Stimulated activated CD4-positive, alpha-beta T cell treated with anti-CD3 and anti-CD28 coated beads, TNF-alpha, amount 100 ng/mL, for 48 hours (primary cell): ENCODE measurements around the gene NUAK2.

Experiments used
- DNase-seq, 3 donors: peaks; one replicate each; pipeline ENCODE4 v3.0.0-alpha.2; 2020; ENCODE audit warnings: low read depth in 3 of 3

The NUAK2 gene

DNA sequence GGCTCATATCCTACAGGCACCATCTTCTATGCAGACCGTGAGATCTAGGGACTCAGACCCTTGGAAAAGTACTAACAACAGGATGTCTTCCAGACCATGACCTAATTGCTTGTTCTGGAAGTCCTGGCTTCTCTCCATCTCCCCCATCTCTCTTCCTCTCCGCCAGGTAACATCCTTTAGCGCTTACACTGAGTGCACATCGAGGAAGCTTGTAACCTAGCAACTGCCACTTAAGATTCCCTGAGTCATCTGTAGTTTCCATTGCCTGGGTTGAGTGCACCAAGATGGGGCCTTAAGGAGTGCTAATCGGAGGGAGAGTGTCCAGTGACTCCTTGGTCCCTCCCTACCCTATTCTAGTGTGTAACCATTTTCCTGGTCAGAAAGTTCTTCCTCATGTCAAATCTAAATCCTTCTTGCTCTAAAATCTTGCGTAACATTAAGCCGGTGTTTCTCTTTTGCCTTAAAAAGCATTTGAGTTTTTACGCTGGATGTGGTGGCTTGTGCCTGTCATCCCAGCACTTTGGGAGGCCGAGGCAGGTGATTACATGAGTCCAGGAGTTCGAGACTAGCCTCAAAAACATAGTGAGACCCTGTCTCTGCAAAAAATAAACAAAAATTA lies 25.5 kb upstream of the NUAK2 start:
- no peak for DNase-seq

DNA sequence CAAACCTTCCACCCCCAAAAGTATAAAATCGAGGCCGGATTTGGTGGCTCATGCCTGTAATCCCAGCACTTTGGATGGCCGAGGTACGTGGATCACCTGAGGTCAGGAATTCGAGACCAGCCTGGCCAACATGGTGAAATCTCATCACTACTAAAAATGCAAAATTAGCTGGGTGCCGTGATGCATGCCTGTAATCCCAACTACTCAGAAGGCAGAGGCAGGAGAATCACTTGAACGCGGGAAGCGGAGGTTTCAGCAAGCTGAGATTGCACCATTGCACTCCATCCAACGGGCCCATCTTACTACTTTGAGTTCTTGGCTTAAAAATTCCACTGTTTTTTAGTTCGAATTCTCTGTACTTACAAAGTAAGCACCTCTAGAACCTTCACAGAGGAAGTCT lies 24.2 kb upstream of the NUAK2 start:
- DNase-seq: no peak

DNA sequence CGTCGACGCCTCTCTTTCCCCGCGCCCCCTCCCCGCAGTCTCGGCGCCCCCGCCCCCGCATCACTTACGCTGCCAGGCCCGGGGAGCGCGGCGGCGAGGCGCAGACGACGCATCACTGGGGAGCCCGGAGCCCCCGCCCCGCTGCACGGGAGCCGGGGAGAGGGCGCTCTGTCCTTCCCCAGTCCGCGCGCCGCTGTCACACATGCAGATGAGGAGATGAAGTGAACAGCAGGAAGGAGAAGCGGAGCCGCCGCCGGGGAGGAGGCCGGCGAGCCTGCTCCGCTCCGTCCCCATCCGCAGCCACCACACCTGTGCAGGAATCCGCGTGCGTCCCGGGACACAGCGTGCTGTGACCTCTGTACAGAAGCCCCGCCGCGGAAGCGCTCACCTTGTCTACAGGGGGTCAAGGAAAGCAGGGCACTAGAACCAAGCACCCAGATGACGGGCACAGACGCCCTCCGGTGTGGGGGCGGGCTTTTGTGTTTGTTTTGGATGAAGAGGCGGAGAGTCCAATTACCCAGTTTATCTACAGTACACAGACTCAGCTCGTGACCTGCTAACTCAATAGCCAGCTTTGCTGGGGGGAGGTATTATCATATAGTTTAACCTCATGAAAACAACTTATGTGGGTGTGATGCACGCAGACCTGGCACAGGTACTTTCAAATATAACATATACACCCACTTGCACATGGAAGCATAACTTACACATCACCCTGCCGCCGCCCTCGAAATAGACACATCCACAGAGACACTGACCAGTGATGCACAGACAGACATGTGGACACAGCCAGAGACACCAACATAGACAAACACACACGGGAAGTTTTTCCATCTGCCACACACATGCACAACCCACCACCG lies 22.8 kb upstream of the NUAK2 start:
- peak in 1 of 3 donors; percentile 26 for DNase-seq

DNA sequence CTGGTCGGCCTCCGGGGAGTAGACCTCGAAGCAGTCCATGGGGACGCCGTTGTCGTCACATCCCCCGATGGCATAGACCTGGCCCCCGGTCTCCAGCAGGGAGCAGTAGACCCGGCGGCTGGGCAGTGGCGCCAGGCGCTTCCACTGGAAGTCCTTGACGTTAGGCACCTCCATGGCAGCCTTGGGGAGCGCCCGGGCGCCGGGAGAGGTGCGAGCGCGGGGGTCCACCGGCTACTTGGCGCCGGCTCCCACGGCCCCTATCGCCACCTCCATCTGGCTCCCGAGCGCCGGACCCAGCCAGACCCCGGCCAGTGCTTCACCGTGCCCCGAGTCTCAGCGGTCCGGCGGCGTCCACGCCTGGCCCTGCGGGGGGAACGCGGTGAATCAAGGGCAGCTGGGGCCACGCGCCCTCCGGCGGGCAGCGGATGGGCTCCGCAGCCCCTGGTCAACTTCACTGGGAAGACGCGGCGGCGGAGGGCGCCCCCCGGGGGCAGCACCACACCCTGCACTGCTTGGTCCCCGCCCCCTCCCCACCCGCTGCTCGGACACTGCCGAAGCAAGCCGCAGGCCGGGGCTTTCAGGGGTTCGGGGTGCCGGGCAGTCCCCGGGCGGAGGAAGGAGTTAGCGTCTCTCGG lies 22.0 kb upstream of the NUAK2 start:
- DNase-seq: no peak

DNA sequence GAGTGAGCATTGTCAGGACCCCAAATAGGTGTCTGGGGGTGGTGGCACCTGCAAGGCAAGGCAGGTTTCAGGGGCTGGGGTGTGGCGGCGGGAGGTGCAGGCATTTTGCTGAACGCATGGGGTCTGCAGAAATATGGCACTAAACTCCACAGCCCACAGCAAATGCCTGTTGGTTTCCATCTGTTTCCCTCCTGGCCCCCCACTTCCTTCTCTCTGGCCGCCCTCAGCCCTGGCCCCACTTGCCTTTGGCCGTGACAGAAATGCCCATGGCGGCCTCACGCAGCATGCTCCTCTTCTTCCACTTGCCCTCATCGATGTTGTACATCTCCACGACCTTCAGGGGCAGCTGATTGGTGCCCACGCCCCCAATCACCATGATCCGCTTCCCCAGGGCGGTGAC lies 21.4 kb upstream of the NUAK2 start:
- no peak for DNase-seq

DNA sequence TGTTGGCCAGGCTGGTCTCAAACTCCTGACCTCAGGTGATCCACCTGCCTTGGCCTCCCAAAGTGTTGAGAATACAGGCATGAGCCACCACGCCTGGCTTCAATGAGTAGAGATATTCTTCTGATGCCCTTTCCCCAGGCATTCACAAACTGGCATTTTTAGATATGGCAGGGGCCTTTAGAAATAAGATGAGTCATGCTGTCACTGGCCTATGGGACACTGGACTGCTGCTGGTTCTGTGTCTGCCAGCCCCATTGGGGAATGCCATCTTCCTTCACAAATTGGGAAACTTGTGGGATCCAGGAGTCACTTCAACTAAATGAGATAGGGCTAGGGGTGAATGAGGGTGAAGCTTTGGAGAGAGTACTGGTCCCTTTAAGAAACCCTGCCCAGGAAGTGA lies 19.1 kb upstream of the NUAK2 start:
- DNase-seq: no peak

DNA sequence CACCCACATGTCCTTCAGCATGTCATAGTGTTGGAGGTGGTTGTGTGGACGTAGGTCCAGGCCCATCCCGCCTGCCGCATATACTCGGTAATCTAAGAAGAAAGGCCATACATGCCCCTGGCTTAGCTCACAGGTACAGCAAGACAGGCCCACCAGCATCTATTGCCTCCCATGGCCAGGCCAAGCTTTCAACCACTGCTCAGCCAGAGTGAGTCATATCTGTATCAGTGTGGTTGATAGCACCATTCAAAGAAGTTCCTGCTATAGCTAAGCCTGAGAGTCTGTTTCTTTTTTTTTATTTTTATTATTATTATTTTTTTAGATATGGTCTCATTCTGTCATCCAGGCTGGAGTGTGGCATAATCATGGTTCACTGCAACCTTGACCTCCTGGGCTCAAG lies 18.2 kb upstream of the NUAK2 start:
- DNase-seq: no peak

DNA sequence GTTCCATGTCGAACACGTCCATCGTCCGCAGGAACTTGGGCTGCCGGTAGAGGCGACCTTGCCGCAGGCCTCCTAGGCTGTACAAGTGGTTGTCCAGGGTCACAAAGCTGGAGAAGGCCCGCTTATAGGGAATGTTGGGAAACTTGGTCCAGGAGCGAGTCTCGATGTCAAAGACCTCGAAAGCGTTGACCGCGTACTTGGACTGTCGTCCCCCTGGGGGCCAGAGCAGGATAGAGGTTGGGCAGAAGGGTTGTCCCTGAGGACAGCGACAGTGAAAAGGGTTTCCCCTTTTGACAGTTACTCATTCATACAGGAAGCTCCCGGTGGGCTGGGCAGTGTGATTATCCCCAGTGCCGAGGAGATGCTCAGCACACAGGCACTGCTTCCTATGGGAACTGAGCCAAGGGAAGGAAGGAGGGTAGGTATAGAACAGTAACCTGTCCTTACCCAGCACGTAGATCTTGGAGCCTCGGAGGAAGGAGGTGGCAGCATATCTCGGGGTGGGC lies 17.7 kb upstream of the NUAK2 start:
- DNase-seq: no peak

DNA sequence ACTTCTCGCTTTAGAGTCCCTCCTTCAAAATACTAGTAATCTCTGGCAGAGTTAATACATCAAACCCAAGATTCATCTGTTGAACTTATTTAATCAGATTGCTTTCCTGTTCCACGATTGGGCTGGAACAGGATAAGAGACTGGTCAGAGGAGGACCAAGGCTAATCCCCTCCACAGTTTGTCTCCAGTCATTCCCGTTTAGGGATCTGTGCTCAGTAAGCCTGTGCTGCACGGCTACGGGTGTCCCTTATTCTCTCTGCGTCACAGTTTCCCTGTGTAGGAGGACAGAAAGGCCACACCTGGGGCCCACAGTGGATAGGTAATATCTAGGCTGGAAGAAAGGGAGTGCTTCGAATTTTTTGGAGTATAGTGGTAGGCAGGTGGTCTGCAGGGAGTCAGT lies 16.5 kb upstream of the NUAK2 start:
- DNase-seq: no peak

DNA sequence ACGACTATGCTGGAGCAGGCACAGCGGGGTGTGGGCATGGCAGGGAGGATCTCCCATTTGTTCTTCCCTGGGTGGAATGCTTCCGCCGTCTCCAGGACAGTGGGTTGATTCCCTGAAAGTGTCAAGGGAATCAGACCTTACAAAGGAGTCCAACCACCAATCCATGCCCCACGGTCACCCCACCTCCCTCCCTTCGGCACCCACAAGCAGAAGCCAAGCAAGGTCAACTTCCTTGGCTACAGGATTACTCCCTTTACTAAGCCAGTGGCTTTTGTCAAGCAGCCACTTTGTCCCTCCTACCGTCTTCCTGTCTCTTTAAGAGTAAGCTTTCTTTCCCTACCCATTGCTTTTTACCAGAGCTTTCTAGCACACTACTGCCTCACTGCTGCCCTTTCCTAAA lies 15.9 kb upstream of the NUAK2 start:
- DNase-seq: no peak

DNA sequence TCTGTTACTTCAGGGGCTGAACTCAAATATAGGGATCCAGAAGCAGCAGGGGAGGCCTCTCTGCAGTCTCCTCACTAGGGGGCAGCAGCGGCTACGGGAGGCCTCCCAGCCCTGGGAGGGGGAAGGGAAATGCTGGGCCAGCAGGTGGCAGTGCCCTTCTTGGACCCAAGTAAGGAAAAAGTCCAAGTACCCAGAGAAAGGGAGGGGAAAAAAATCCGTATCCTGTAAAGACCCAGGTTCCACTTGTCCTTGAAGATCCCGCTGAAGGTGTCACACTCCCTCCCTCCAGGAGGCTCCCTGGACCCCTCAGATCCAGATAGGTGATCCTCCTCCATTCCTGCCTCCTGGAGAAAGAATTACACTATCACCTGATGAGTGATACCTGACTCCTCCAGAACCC lies 14.1 kb upstream of the NUAK2 start:
- peak; percentile 56 to 83 (median 62) for DNase-seq

DNA sequence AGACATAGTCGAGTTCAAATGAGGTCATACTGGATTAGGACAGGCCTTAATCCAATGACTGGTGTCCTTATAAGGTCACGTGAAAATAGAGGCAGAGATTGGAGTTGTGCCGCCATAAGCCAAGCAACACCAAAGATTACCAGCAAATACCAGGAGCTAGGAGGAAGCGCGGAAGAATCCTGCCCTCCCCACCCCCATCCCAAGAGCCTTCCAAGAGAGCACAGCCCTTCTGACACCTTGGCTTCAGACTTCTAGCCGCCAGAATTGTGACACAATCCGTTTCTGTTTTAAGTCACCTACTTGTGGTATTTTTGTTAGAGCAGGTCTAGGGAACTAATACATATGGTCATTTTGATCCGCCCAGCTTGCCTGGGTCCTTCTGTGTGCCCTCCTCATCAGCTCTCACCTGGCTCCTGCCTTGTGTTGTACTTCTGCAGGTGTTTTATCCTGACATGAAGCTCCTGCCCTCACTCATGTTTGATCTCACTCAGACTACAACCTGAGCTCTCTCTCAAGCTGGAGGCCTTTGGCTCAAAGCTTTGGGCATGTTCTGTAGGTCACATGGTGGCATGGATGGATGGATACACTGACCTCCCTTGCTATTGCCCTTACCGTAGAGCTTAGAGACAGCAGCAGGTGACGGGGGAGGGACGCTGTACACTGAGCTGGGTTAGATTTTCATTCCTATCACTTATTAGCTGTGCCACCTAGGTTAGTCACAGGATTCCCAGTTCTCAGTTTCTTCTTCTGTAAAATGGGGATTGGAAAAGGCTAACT lies 10.7 kb upstream of the NUAK2 start:
- DNase-seq: no peak

DNA sequence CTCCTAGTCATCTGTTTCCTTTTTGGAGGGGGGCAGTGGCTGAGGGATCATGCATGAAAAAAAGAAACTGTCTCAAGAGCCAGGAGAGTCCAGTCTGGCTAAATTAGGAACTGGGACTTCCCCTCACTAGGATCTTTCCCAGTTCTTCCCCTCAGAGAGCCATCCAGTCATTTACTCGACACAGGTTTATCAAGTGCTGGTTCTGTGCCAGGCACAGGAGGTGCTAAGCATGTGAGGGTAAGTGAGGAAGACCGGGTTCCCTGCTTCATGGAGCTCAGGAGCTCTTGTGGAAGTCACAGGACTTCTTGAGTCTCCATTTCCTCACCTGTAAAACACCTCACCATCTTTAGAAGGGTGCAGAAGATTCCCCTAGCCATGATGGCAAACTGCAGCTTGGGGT lies 8.6 kb upstream of the NUAK2 start:
- DNase-seq: no peak

DNA sequence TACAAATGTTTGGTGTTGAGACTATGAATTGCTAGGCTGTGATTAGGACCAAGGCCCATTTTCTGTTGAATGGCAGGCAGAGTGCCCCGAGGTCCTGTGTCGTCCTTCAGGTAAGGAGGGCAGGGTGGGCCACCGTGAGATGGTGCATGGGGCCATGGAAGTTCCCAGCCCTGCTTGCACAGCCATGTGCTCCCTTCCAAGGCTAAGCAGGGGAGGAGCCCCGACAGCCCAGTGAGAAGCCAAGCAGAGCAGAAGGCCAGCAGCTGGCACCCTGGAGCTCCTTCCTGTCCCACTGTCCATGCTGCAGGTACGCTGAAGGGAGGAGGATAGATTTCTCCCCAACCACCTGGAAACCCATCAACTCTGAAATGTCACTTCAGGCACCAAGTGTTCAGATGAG lies 8.2 kb upstream of the NUAK2 start:
- no peak for DNase-seq

DNA sequence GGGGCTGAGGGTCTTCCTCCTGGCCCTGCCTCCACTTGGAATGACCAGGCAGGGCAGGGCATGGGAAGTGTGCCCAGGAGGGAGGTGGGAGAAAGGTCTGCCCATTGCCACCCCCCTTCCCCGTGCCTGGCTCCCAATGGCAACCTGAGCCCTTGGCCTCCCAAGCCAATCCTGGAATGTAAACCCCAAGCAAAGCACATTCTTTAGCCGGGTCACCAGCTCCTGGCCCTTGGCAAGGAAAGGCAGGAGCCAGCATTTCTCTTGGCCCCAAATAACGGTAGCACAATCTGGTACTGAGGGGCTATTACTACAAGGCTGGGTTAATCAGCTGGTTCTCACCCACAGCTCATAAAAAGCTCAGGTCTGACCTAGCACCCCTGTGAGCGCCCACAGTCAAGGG lies 6.9 kb upstream of the NUAK2 start:
- no peak for DNase-seq

DNA sequence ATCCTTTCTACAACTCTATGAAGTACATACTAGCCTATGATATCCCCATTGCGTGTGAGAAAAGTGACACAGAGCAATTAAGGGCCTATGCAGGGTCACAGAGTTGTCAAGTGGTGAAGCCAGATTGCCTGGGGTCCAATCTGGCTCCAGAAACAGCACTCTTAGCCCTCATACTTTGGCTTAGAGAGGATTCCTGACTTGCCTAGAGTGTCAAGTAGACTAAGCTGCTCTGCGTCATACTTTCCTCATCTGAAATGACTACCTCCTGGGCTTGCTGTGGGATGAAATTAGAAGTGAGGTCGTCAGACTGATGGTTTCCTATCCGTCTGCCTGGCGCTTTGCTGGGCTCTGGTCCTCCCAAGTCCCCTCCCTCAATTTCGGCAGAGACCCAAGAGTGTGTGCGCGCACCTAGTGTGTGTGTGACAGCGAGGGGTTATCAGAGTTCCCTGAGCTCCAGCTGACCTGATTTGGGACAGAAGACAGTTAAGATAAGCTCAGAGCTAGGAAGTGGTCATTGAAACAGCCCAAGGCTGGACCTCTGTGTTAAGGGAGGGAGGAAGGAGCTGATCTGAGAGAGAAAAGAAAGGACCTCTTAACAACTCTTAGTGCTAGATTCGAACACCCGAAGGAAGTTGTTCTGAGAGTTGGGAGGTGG lies 5.4 kb upstream of the NUAK2 start:
- DNase-seq: no peak

DNA sequence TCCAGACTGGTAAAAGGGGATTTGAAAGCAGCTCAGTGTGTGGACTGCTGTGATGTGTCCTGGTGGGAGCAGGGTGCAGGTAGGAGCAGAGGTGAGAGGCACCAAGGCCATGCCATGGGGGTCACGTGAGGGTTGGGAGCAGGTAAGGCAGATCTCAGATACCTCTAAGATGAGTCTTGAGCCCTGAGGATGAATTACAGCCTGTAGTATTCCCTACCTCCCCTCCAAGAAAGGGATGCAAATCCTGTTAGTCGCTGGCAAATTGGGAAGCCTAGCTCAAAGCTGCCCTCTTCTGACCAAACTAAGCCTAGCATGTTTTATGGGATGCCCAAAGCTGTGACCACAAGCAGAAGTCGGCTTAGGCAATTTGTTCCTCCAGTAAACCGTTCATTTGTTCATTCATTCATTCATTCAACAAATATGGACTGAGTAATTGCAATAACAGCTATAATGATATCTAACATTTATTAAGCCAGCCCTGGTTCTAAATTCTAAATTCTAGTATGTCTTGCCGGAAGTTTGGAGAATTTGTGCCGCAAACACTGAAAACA lies 3.9 kb upstream of the NUAK2 start:
- peak in 2 of 3 donors; percentile 12 to 31 for DNase-seq

DNA sequence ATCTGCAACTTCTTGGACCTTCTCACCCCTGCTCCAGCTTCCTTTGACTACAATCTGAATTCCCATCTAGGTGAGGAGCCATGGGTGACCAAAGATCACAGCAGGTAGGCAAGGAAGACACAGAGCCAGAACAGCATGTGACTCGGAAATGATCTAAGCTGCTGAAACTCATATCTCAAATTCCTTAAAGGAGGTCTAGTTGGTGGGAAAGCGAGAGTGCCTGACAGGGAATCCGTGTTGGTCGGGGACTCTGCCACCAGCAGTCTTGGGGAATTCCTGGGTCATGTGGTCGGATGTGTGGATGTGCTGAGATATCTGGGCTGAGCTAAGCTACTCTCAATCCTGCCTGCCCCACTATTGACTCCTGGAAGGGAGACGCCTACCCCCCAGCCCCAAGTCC lies 3.2 kb upstream of the NUAK2 start:
- no peak for DNase-seq

DNA sequence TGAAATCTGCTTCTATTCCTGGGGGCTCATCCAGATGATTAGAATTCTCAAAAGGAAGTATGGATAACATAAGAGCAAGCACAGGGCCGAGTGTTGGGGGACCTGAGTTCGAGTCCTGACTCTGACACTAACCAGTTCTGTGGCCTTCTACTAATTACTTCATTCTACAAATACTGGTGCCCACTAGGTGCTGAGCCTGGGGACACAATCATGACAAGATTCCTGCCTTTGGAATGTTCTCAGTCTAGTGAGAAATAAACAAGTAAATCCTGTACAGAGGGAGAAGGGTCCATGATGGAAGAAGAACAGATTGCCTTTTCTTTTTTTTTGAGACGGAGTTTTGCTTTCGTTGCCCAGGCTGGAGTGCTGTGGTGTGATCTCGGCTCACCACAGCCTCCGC lies 2.2 kb upstream of the NUAK2 start:
- no peak for DNase-seq

DNA sequence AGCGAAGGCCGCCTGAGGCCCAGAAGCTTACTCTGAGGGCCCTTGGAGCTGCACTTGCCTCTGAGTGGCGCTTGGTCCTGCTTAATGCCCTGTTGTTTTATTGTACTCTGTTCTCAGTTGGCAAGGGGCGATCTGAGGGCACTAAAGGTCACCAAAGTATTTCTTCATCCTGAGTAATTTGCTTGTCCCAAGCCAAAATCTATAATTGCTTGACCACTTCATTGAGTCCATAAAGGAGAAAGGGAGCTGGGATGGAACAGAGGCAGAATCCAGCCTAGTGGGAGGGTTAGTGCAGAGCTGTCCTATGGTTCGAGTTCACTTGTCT lies 376 bp upstream of the NUAK2 start:
- DNase-seq: no peak
